Muscle of leg (tissue), 11 donors: ENCODE measurements around the gene CALHM3. TPM values are rescaled to one million over a fixed set of nuclear protein-coding genes. Genes with fewer than 3 reads are reported as not detected.

Experiments used
- DNase-seq: peaks from one replicate; pipeline ENCODE4 v3.0.0; 2013
- H3K27ac ChIP-seq: one replicate; pipeline ENCODE4 v1.5.1; 2013; ENCODE audit warnings: mild to moderate bottlenecking, low read length, control low read depth
- H3K27me3 ChIP-seq: one replicate; pipeline ENCODE4 v1.6.1; 2013; ENCODE audit warnings: low read length; ENCODE audit not compliant: control insufficient read depth, insufficient read depth
- H3K36me3 ChIP-seq: one replicate; pipeline ENCODE4 v1.6.1; 2013; ENCODE audit warnings: low read length; ENCODE audit not compliant: control insufficient read depth, insufficient read depth
- H3K4me1 ChIP-seq: one replicate; pipeline ENCODE4 v1.6.1; 2013; ENCODE audit warnings: low read length; ENCODE audit not compliant: control insufficient read depth, insufficient read depth
- H3K4me3 ChIP-seq: one replicate; pipeline ENCODE4 v1.5.1; 2013; ENCODE audit warnings: low read length, control low read depth
- H3K9me3 ChIP-seq: replicated peaks from 2 replicates; pipeline ENCODE4 v1.6.1; 2013; ENCODE audit warnings: low read depth, low read length; ENCODE audit not compliant: control insufficient read depth
- WGBS: methylation state at CpG from one replicate; pipeline ENCODE4 v1.1.5; 2013; ENCODE audit warnings: missing lambda C conversion rate; ENCODE audit not compliant: insufficient coverage; 5-methylcytosine and 5-hydroxymethylcytosine counted together
- polyA plus RNA-seq, 8 donors: library from polyadenylated mRNA; unstranded; fragments of 120-200 nt; gene quantifications; one replicate each; pipeline versions ENCODE4 v1.2.1 to v1.2.3, GENCODE V29; 2013; ENCODE audit warnings: inconsistent platforms in 1 of 8, low replicate concordance in 1 of 8; ENCODE audit not compliant: insufficient read length in 8 of 8, insufficient read depth in 1 of 8
- total RNA-seq: library from RNA; stranded (reverse); fragments of 120-200 nt; gene quantifications from one replicate; pipeline ENCODE4 v1.2.4, GENCODE V29; 2013

CALHM3 gene
- total and polyA plus RNA-seq, 9 donors, result 0.13 TPM; not detected in 8

GRCh38 chr10:103502849-103503660, 24.0 kb upstream of the CALHM3 start:
- H3K4me1 ChIP-seq, result peaks cover 9% of the 10 kb centered on the region
- DNase-seq, result no peak
- H3K36me3 ChIP-seq, result no peaks in the 10 kb centered on the region
- H3K4me3 ChIP-seq, result no peak overlapping the region
- peaks cover 2% of the 10 kb centered on the region for H3K27me3 ChIP-seq
- H3K9me3 ChIP-seq, result no peaks in the 10 kb centered on the region
- WGBS, result 50% methylated on average over 12 of the region's 13 CpGs
- no peak overlapping the region for H3K27ac ChIP-seq

- Histone ChIP-seq H3K4me1 (peaks cover 2% of the 10 kb centered on the region), H3K36me3 (no peaks in the 10 kb centered on the region), H3K27ac (no peak overlapping the region), H3K4me3 (no peak overlapping the region), H3K27me3 (peaks cover 12% of the 10 kb centered on the region), H3K9me3 (no peaks in the 10 kb centered on the region)
- WGBS, result 100% methylated on average over 2 of the region's 3 CpGs
- no peak for DNase-seq
Observed at GRCh38 chr10:103501186-103501585, 22.1 kb upstream of the CALHM3 start.

DNA sequence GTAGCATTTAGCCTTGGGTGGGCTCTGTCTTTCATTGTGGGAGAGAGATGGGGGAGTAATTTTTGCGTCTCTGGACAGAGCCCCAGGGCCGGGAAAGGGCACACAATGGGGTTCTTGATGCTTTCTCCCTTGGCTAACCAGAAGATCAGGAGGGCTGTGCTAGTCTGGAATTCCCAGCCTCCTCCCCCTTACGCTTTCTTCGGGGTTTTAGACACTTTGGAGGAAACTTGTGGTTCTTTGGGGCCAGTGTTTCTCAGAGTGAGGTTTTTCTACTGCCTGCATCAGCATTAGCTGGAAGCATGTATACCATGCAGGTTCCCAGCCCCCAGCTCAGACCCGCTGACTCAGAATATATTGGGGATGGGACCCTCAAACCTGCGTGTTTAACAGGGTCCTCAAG, 21.4 kb upstream of the CALHM3 start:
- WGBS, result 73% methylated on average over 2 of the region's 6 CpGs
- peaks cover 16% of the 10 kb centered on the region for H3K27me3 ChIP-seq

DNA sequence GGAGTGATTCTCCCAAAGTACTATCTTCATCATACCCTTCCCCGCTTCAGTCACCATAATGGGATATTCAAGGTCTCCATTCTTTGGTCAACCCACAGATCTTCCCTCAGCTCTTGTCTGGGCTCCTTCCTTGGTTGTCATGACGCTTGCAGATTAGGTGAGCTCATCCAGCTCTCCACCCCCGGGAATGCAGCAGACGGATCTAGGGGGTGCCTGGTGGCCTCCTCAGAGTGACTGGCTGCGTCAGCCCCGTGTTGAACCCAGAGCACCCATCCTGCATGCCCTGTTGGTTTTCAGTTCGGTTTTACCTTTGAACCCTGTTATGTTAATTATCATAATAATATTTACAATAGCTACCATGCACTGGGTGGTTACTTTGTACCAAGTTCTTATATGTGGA, 20.8 kb upstream of the CALHM3 start:
- Histone ChIP-seq H3K4me1 (peaks cover 2% of the 10 kb centered on the region), H3K27ac (no peak overlapping the region), H3K4me3 (no peak overlapping the region), H3K36me3 (no peaks in the 10 kb centered on the region), H3K27me3 (peaks cover 22% of the 10 kb centered on the region), H3K9me3 (no peaks in the 10 kb centered on the region)
- WGBS, result 31% methylated on average over 4 of the region's 7 CpGs
- DNase-seq, result no peak

More for the DNA sequence above, 21.4 kb upstream of the CALHM3 start:
- Histone ChIP-seq H3K36me3 (no peaks in the 10 kb centered on the region), H3K4me1 (peaks cover 2% of the 10 kb centered on the region), H3K9me3 (no peaks in the 10 kb centered on the region), H3K4me3 (no peak overlapping the region), H3K27ac (no peak overlapping the region)
- DNase-seq, result no peak

GRCh38 chr10:103498936-103499638, 20.0 kb upstream of the CALHM3 start:
- Histone ChIP-seq H3K27me3 (peaks cover 30% of the 10 kb centered on the region), H3K27ac (no peak overlapping the region), H3K36me3 (no peaks in the 10 kb centered on the region), H3K4me1 (peaks cover 9% of the 10 kb centered on the region), H3K9me3 (no peaks in the 10 kb centered on the region), H3K4me3 (no peak overlapping the region)
- peak; percentile 37 for DNase-seq
- 89% methylated on average over 3 of the region's 5 CpGs for WGBS

GRCh38 chr10:103497161-103497915, 18.3 kb upstream of the CALHM3 start:
- Histone ChIP-seq H3K4me3 (no peak overlapping the region), H3K4me1 (peaks cover 20% of the 10 kb centered on the region), H3K27me3 (peaks cover 33% of the 10 kb centered on the region), H3K36me3 (no peaks in the 10 kb centered on the region), H3K9me3 (no peaks in the 10 kb centered on the region), H3K27ac (no peak overlapping the region)
- no peak for DNase-seq
- WGBS, result 89% methylated on average over 5 of the region's 8 CpGs

DNA sequence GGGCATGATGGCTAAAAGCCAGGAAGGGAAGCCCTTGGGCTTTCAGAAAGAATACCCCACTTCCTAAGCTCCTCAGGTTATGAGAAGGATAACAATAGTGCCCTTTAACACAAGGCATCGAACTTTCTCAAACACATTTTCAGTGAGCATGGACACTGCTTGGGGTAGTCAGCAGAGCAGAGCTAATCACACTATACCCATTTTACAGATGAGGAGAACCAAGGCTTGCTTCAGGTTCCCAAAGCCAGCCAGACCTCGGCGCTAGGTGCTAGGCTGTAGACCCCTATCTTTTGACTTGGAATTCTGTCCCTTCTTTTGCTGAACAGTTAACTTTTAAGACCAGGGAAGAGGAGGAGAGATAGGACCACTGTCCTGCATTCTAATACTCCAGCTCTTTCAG, 16.3 kb upstream of the CALHM3 start:
- DNase-seq, result no peak
- Histone ChIP-seq H3K36me3 (no peaks in the 10 kb centered on the region), H3K9me3 (no peaks in the 10 kb centered on the region), H3K4me3 (no peak overlapping the region), H3K4me1 (peaks cover 39% of the 10 kb centered on the region), H3K27ac (no peak overlapping the region), H3K27me3 (peaks cover 31% of the 10 kb centered on the region)
- no CpG with 5 or more reads among the region's 3 CpGs for WGBS

DNA sequence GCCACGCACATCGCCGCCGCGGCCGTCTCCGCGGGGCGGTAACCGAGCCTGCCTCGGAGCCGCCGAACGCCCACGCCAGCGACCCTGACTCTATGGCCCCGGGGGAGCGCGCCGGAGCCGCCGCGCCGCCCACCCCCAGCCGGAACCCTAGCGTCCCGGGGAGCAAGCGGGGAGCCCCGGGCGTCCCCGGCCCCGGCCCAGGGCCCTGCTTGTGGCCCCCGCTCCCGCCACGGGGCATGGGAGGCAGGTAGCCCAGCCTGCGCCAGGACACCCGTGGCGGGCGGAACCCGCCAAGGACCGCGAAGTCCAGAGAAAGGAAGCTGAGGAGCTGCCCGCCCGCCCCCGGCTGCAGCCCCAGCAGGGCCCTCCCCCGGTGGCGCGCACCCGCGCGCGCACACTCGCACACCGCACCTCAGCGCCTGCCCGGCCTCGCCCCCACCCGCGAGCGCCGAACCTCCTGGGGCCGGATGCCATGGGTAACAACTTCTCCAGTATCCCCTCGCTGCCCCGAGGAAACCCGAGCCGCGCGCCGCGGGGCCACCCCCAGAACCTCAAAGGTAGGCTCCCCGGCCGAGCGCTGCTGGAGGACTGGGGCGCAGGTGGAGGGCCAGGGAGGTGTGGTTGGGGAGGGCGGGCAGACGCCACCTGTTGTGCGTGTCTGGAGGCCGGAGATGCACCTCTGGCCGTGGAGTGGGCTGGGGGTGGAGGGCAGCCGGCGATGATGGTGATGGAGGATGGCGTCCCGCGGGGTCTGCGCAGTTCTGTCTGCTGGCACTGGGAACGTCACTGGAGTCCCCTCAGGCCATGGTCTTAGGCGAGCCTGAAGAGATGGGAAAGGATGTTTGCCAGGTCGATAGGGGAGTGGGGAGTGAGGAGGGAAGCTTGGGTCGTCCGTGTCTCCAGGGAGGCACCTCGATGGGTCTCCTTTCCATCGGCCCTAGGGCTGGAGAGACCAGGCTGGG, 15.2 kb upstream of the CALHM3 start:
- peaks cover 31% of the 10 kb centered on the region for H3K27me3 ChIP-seq
- under 1% methylated on average over 86 of the region's 92 CpGs for WGBS

DNA sequence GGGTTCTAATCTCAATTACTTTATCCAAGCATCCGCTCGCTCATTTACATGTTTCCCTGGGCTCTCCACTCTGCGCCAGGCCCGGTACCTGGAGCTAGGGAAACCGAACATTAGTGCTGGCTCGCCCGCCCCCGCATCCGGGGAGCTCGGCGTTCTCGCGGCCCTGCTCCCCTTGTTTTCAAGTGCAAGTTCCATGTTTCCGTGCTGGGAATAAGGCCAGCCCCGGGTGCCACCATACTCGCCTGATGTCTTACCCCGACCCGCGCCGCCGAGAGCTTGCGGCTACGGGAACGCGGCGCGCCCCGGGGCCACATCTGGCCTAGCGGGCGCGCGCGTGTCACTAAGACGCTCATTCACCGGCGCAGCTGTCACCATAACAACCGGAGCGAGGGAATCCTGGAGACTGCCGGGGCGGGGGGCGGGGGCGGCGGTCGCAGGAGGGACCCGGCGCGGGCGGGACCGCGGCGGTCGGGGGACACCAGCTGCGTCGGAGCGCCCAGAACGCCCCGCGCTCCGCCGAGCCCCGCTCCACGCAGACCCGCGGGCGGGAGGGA, 14.4 kb upstream of the CALHM3 start, which contains the start of gene NEURL1:
Gene NEURL1 (plus strand): TSS at position 344 of the 554 bp plus-strand sequence. CDS start 683 bp downstream, outside the sequence.
- Histone ChIP-seq H3K27ac (peak within 1 kb of the TSS; percentile 65), H3K9me3 (no peaks in the 10 kb centered on the region), H3K27me3 (peaks cover 31% of the 10 kb centered on the region), H3K4me1 (peaks cover 38% of the 10 kb centered on the region), H3K4me3 (peak within 1 kb of the TSS; percentile 49), H3K36me3 (no peaks in the 10 kb centered on the region)
- WGBS, result 1% methylated on average over 65 of the region's 65 CpGs
- DNase-seq, result peak; percentile 81

More for the DNA sequence above, 15.2 kb upstream of the CALHM3 start:
- Histone ChIP-seq H3K36me3 (no peaks in the 10 kb centered on the region), H3K9me3 (no peaks in the 10 kb centered on the region), H3K4me1 (peaks cover 40% of the 10 kb centered on the region), H3K4me3 (peak overlapping the region; percentile 49), H3K27ac (no peak overlapping the region)
- peak; percentile 29 for DNase-seq
